ENCODE measurements around the gene BCL2L14.

BCL2L14 gene

DNA sequence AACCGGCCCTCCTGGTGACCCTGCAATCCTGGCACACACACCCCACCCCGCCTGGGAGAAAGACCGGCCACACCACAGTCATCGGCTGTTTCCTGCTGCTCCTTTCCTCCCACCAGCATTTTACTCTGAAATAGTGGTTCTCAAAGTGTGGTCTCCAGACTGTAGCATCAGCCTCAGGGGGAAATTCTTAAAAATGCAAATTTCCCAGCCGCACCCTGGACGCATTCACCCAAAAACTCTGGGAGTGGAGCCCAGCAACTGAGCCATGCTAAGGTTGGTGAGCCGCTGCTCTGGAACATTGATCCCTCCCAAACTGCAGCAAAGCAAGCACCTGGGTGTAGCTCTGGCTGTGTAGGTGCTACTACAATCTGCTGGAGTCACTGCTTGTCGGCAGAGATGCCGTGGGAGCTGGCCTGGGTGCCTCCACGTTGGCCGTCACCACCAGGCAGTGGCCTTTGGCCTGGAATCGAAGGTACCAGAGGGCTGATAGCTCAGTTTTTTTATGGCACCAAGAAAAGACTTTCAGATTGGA is 38.4 kb upstream of the BCL2L14 start:
- H3K36me3 ChIP-seq, result no peaks in the 10 kb centered on the region
- H3K4me1 ChIP-seq, result peaks cover 19 to 50% (median 20%) of the 10 kb centered on the region in 10 experiments
- H3K9me3 ChIP-seq (replicated peaks in 1 of 11), result no peaks in the 10 kb centered on the region; a peak in 1 of 22 replicates
- TF ChIP-seq Cebpa-rat (IDR thresholded peaks at IDR 0.05), result no peak
- peak overlapping the region in 8 of 10 experiments; percentile 32 to 66 (median 53); a peak in 10 of 20 replicates for H3K4me3 ChIP-seq
- H3K27me3 ChIP-seq, result no peaks in the 10 kb centered on the region
- H3K27ac ChIP-seq, result peak overlapping the region; percentile 42 to 69 (median 60); a peak in 21 of 22 replicates
- H3K4me2 ChIP-seq, result peak overlapping the region; percentile 67 to 97 (median 90)
- H4K20me1 ChIP-seq, result no peaks in the 10 kb centered on the region
- peak overlapping the region; percentile 35 to 68 (median 61); a peak in 17 of 22 replicates for H3K9ac ChIP-seq

DNA sequence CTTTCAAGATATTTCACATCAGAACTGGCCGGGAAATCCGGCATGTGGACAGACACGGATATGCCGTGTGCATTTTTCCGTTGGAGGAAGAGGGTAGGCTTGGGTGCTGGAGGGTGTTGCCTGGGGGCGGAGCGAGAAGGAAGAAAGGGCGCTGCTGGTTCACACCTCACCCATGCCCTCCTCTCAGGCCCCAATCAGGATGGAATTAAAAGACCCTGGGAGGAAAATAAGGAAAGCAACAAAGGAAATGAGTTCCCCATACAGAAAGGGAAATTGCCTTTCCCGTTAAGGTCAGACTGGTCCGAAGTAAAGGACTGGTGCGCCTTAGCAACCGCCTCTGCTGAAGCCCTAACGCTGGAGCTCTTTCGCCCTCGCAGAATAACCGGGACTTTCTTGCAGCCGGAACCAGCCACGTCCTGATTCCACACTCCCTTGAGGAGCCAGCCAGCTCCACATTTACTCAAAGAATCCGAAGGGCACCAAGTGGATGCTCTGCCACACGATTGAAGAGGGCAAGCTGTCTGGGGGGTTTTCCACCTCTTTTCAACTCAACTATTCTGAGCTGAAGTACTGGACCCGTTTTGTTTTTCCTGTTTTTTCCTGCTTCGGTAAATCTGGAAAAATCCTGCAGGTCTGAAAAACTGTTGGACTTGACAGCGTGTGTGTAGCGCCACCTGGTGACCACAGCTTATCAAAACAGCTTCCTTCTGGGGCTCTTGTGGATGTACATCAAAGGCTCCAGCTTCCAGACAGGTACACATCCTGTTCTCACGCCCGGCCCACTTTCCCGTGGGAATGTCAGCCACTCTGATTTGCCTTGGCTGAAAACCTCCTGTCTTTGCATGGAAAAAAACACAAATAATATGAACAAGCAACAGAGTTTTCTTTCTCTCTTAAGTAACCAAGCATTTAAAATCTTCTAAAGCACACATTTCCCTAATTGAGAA is 37.6 kb upstream of the BCL2L14 start:
- Histone ChIP-seq H3K4me2 (peak overlapping the region; percentile 67 to 97 (median 90)), H3K4me3 (peak overlapping the region; percentile 32 to 66 (median 51))

DNA sequence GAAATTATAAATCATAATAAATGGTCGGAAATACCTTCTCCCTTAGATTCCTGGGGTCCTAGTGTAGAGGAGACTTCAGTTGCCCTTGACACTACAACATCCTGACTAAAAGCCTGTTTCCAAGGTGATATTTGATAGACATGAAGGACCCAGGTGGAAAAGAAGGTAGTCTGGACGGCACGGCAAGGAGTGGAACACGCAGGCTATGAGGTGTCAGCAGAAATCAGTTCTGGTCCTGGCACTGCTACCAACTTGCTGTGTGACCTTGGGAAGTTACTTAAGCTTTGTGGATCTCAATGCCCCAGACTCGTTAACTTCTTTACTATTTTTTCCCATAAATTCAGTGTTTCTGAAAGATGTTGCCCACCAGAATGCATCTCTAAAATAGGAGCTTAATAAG is 36.9 kb upstream of the BCL2L14 start:
- Histone ChIP-seq H3K27me3 (no peaks in the 10 kb centered on the region), H3K4me1 (peaks cover 19 to 35% (median 20%) of the 10 kb centered on the region in 10 experiments), H3K9ac (no peak overlapping the region), H3K36me3 (no peaks in the 10 kb centered on the region), H4K20me1 (no peaks in the 10 kb centered on the region), H3K4me3 (no peak overlapping the region), H3K4me2 (peak overlapping the region in 2 of 11 experiments; percentile 90 to 97; a peak in 2 of 22 replicates), H3K27ac (no peak overlapping the region; a peak in 1 of 22 replicates), H3K9me3 (replicated peaks in 1 of 11) (no peaks in the 10 kb centered on the region)
- no peak for TF ChIP-seq Cebpa-rat (IDR thresholded peaks at IDR 0.05)

More for the DNA sequence above, 37.6 kb upstream of the BCL2L14 start:
- no peaks in the 10 kb centered on the region for H3K27me3 ChIP-seq
- peaks cover 19 to 42% (median 20%) of the 10 kb centered on the region in 10 experiments for H3K4me1 ChIP-seq
- H3K9me3 ChIP-seq (replicated peaks in 1 of 11), result no peaks in the 10 kb centered on the region
- peak overlapping the region; percentile 35 to 68 (median 61) for H3K9ac ChIP-seq
- H3K27ac ChIP-seq, result peak overlapping the region; percentile 42 to 69 (median 60); a peak in 21 of 22 replicates
- H3K36me3 ChIP-seq, result no peaks in the 10 kb centered on the region
- H4K20me1 ChIP-seq, result no peaks in the 10 kb centered on the region
- TF ChIP-seq Cebpa-rat (IDR thresholded peaks at IDR 0.05), result no peak

DNA sequence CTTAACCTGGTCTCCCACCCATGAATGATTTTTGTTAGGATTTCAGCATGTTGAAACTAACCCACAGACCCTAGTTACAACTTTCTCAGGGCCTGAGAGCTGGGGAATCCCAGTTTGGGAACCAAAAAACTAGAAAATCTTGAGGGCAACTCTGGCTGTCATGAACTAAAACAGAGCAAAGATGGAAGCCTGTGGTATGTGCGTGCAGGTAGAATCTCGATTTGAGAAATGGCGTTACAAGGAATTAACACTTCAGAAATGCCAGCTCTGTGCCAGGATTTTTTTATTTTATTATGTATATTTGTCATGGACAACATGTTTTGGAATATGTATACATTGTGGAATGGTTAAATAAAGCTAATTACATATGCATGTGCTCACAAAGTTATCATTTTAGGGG is 36.4 kb upstream of the BCL2L14 start:
- H3K4me1 ChIP-seq, result peaks cover 19 to 31% (median 20%) of the 10 kb centered on the region in 10 experiments
- no peak overlapping the region for H3K9ac ChIP-seq
- no peak overlapping the region for H3K27ac ChIP-seq
- no peak for TF ChIP-seq Cebpa-rat (IDR thresholded peaks at IDR 0.05)
- H3K4me2 ChIP-seq, result no peak overlapping the region; a peak in 1 of 22 replicates
- H4K20me1 ChIP-seq, result no peaks in the 10 kb centered on the region
- H3K27me3 ChIP-seq, result no peaks in the 10 kb centered on the region
- no peak overlapping the region for H3K4me3 ChIP-seq
- H3K36me3 ChIP-seq, result no peaks in the 10 kb centered on the region
- no peaks in the 10 kb centered on the region for H3K9me3 ChIP-seq (replicated peaks in 1 of 11)

DNA sequence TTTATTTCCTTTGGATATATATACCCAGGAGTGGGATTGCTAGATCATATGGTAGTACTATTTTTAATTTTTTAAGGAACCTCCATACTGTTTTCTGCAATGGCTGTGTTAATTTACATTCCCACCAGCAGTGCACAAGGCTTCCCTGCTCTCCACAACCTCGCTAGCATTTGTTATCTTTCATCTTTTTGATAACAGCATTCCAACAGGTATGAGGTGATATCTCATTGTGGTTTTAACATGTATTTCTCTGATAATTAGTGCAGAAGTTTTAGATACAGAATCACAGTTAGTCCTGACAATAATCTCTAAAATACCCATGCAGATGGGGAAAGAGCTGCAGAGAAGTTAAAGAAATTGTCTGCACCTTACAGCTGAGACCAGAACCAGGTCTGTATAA is 35.5 kb upstream of the BCL2L14 start:
- H3K27me3 ChIP-seq, result no peaks in the 10 kb centered on the region
- no peaks in the 10 kb centered on the region for H3K36me3 ChIP-seq
- H3K9ac ChIP-seq, result no peak overlapping the region
- no peaks in the 10 kb centered on the region for H3K9me3 ChIP-seq (replicated peaks in 1 of 11)
- H3K4me2 ChIP-seq, result no peak overlapping the region
- H3K4me1 ChIP-seq, result peaks cover 19 to 26% (median 20%) of the 10 kb centered on the region in 10 experiments
- H4K20me1 ChIP-seq, result no peaks in the 10 kb centered on the region
- TF ChIP-seq Cebpa-rat (IDR thresholded peaks at IDR 0.05), result no peak
- H3K4me3 ChIP-seq, result no peak overlapping the region
- H3K27ac ChIP-seq, result no peak overlapping the region

DNA sequence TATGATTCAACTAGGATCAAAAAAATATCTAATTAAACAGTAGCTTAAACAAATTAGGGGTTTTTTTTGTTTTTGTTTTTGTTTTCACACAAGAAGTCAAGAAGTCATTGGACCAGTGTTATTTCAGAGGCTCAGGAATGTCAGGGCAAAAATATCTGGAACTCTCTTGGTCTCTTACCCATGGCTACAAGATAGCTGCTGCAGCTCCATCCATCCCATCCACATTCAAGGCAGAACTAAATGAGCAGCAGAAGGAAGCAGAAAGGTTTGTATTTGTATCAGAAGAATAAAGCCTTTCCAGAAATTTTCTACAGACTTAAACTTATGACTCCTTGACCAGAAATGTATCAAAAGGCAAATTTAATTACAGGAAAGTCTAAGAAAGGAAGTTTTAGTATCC is 33.8 kb upstream of the BCL2L14 start:
- H3K36me3 ChIP-seq, result no peaks in the 10 kb centered on the region
- H3K9ac ChIP-seq, result no peak overlapping the region
- no peak overlapping the region for H3K4me2 ChIP-seq
- no peak for TF ChIP-seq Cebpa-rat (IDR thresholded peaks at IDR 0.05)
- no peaks in the 10 kb centered on the region for H3K9me3 ChIP-seq (replicated peaks in 1 of 11)
- no peak overlapping the region for H3K27ac ChIP-seq
- no peaks in the 10 kb centered on the region for H3K27me3 ChIP-seq
- peaks cover 13 to 15% (median 14%) of the 10 kb centered on the region in 10 experiments for H3K4me1 ChIP-seq
- H3K4me3 ChIP-seq, result no peak overlapping the region
- no peaks in the 10 kb centered on the region for H4K20me1 ChIP-seq

DNA sequence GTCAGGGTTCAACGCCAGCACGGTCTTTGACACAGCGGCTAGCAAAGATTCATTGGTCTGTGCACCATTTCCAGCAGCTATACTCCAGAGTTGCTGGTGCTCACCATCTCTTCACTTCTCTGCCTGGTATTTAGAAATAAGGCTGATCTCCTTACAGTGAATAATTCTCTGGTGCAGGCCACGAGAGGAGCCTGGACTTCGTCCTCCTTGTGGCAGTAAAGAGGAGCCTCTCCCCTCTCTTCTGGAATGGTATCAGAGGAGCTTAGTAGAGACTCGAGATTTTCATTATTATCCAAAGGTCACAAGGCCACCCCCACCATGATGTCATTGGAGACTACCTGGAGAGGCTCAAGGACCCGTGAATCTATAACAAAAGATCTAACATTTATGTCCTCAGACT is 30.8 kb upstream of the BCL2L14 start:
- no peak overlapping the region for H3K9ac ChIP-seq
- TF ChIP-seq Cebpa-rat (IDR thresholded peaks at IDR 0.05), result no peak
- H3K27me3 ChIP-seq, result no peaks in the 10 kb centered on the region

DNA sequence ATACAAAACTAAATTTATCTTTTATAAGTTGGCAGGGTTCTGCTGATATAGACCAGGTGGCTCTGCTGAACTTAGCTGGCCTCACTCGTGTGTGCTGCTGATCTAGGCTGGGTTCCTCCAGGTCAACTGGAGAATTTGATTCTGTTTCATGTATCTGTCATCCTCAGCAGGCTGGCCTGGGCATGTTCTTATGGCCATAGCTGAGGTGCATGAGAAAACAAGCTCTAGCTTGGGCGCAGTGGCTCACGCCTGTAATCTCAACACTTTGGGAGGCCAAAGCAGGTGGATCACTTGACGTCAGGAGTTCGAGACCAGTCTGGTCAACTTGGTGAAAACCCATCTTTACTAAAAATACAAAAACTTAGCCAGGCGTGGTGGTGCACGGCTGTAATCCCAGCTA is 24.3 kb upstream of the BCL2L14 start:
- no peaks in the 10 kb centered on the region for H3K27me3 ChIP-seq
- TF ChIP-seq Cebpa-rat (IDR thresholded peaks at IDR 0.05), result no peak
- H3K4me1 ChIP-seq, result no peaks in the 10 kb centered on the region
- no peak overlapping the region for H3K4me2 ChIP-seq
- no peaks in the 10 kb centered on the region for H4K20me1 ChIP-seq
- no peak overlapping the region for H3K4me3 ChIP-seq
- H3K9ac ChIP-seq, result no peak overlapping the region
- no peaks in the 10 kb centered on the region for H3K36me3 ChIP-seq
- no peaks in the 10 kb centered on the region for H3K9me3 ChIP-seq (replicated peaks in 1 of 11)
- H3K27ac ChIP-seq, result no peak overlapping the region

More for the DNA sequence above, 30.8 kb upstream of the BCL2L14 start:
- Histone ChIP-seq H3K36me3 (no peaks in the 10 kb centered on the region), H3K9me3 (replicated peaks in 1 of 11) (no peaks in the 10 kb centered on the region), H3K4me2 (no peak overlapping the region), H3K4me3 (no peak overlapping the region), H4K20me1 (no peaks in the 10 kb centered on the region), H3K27ac (no peak overlapping the region), H3K4me1 (no peaks in the 10 kb centered on the region)

DNA sequence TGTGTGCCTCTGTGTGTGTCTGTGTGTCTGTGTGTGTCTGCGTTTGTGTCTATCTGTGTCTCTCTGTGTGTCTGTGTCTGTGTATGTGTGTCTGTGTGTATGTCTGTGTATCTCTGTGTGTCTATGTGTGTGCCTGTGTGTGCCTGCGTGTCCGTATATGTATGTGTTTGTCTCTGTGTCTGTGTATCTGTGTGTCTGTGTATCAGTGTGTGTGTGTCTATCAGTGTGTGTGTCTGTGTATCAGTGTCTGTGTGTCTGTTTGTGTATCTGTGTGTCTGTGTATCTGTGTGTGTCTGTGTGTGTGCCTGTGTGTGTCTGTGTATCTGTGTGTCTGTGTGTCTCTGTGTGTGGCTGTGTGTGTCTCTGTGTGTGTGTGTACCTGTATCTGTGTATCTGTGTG is 23.1 kb upstream of the BCL2L14 start:
- Histone ChIP-seq H3K4me3 (no peak overlapping the region), H3K4me2 (no peak overlapping the region), H3K27me3 (no peaks in the 10 kb centered on the region), H3K36me3 (no peaks in the 10 kb centered on the region), H3K9ac (no peak overlapping the region), H4K20me1 (no peaks in the 10 kb centered on the region), H3K27ac (no peak overlapping the region), H3K9me3 (replicated peaks in 1 of 11) (no peaks in the 10 kb centered on the region), H3K4me1 (no peaks in the 10 kb centered on the region)
- TF ChIP-seq Cebpa-rat (IDR thresholded peaks at IDR 0.05), result no peak
